HG03439 (cell line): Measurements from ENCODE around the gene RNF17.

Experiments used
- ATAC-seq: cut with Tn5 transposase; IDR thresholded peaks from one replicate; pipeline ENCODE4 v1.9.1; 2021; ENCODE audit warnings: mild to moderate bottlenecking, moderate library complexity; ENCODE audit not compliant: unreplicated experiment

The RNF17 gene, protein sequence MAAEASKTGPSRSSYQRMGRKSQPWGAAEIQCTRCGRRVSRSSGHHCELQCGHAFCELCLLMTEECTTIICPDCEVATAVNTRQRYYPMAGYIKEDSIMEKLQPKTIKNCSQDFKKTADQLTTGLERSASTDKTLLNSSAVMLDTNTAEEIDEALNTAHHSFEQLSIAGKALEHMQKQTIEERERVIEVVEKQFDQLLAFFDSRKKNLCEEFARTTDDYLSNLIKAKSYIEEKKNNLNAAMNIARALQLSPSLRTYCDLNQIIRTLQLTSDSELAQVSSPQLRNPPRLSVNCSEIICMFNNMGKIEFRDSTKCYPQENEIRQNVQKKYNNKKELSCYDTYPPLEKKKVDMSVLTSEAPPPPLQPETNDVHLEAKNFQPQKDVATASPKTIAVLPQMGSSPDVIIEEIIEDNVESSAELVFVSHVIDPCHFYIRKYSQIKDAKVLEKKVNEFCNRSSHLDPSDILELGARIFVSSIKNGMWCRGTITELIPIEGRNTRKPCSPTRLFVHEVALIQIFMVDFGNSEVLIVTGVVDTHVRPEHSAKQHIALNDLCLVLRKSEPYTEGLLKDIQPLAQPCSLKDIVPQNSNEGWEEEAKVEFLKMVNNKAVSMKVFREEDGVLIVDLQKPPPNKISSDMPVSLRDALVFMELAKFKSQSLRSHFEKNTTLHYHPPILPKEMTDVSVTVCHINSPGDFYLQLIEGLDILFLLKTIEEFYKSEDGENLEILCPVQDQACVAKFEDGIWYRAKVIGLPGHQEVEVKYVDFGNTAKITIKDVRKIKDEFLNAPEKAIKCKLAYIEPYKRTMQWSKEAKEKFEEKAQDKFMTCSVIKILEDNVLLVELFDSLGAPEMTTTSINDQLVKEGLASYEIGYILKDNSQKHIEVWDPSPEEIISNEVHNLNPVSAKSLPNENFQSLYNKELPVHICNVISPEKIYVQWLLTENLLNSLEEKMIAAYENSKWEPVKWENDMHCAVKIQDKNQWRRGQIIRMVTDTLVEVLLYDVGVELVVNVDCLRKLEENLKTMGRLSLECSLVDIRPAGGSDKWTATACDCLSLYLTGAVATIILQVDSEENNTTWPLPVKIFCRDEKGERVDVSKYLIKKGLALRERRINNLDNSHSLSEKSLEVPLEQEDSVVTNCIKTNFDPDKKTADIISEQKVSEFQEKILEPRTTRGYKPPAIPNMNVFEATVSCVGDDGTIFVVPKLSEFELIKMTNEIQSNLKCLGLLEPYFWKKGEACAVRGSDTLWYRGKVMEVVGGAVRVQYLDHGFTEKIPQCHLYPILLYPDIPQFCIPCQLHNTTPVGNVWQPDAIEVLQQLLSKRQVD (N-terminal part only)

DNA sequence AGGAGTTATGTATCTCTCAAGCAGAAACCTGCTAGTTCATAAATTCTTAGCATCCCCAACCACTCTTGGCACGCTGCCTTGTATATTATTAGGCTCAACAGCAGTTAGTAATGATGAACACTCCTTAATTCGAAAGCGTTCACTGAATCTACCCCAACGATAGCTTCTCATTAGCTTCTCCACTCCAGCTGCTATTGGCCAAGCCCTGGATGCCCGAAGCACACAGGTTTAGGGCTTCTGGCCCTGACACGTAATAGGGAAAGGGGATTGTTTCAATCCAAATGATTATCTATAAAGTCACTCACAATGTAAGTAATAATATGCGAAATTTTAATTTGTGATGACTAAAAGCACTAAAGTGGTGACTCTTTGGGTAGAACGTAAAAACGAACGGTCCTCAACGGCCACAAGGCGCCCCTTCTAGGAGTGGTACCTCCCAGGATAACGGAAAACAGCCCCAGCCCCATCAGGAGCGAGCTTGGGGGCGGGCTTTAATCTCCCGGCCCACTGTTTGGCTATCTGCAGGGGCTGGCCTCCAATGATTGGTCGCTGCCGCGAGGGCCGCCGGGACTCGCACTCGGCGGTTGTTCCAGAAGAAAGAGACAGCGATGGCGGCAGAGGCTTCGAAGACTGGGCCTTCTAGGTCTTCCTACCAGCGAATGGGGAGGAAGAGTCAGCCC is at the start of gene RNF17:
RNF17 (plus strand) TSS at position 574 of the 680 bp plus-strand sequence; CDS start at position 609, 35 bp downstream.
- ATAC-seq, result no peak

DNA sequence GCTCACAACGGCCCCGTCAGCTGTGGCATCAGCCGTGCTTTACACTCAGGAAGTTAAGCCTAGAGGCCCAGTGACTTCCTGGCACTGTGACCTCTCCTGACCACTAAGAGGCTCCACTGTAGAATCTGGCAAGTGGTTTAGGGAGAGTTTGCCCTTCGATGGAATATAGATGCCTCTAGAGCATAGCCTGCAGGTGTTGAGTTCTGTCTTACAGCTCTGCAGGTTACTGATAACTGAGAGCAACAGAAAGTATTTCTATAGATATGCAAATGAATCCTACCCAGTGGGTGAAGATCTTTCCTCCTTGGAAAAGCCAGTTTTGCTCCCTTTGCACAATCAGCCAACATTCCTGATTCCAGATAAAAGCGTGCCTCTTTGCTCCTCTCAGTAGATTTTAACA is 48.0 kb upstream of the RNF17 start:
- no peak for ATAC-seq

DNA sequence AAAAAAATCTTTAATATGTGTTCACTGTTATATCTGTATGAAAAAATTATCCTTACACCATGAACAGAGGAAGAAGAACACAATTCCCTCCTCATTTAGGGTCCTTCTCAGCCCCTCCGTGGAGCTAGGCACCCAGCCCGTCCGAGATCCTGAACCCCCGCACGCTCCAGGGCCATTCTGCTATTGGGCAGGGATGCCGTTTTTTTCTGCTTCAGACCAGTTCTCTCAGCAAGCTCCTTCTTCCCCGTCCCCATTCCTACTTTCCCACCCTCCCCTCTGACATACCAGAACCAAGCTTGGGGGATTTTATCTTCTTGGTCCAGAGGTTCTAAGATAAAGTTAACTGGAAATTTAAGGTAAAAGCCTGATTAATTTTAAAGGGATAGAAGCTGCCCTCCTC is 47.5 kb upstream of the RNF17 start:
- ATAC-seq, result no peak

DNA sequence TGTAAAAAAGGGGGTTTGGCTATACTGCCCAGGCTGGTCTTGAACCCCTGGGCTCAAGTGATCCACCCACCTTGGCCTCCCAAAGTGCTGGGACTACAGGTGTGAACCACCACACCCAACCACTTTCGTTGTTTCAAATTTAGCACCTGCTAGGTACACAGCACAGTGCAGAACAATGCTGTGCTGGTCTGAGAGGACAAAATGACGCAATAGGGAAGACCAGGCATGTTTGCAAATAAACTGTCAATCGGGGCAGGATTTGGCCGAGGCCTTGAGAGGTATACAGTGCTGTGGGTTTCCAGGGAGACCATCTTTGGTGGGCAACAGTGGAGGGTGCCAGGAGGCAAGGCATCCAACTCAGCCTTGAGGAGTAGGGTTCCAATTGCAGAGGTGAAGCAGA is 46.8 kb upstream of the RNF17 start:
- ATAC-seq, result no peak

DNA sequence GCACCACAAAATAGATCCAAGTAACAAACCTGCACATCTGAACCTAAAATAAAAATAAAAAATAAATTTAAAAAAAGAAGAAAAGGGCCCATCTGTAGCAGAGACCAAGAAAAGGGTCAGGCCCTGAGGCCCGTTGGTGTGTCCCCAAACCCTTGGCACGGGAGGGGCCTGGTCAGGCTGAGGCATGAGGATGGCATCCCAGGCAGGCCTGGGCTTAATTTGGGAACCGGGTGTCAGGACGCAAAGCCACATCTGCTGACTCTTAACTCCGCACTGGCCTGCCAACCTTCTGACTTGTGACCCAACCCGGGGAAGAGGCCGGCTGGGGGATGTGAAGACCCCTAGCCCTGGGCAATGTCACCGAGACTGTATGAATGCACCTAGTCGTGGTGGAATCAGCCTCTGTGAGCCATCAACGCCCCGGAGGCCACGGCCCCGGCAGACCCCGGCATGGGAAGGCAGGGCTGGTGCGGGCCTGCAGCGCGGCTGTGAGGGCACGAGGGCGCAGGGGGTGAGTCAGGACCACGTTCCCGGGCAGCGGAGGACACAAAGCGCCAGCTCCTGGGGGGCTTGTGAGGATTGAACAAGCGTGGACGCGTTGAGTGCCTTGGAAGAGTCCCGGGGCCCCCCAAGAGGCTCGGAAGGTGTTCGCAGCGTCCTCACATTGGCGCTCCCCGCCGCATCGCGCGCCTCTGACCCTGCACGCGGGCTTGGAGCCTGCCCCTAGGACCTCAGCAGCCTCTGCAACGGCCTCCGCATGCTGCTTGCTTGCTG is 45.6 kb upstream of the RNF17 start:
- ATAC-seq, result no peak

DNA sequence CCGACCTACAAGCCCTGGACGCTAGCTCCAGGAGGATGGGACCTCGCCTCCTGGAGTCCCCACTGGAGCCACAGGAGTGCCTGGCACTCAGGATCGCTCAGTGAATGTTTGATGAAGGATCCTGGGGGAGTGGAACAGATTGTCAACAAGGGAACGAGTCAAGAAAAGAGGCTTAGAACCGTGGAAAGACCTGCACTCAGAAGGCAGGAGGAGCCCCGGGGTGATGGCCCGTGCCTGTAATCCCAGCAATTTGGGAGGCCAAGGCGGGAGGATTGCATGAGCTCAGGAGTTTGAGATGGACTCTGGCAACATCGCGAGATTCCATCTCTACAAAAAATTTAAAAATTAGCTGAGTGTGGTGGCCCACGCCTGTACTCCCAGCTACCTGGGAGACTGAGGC is 44.8 kb upstream of the RNF17 start:
- ATAC-seq, result no peak

DNA sequence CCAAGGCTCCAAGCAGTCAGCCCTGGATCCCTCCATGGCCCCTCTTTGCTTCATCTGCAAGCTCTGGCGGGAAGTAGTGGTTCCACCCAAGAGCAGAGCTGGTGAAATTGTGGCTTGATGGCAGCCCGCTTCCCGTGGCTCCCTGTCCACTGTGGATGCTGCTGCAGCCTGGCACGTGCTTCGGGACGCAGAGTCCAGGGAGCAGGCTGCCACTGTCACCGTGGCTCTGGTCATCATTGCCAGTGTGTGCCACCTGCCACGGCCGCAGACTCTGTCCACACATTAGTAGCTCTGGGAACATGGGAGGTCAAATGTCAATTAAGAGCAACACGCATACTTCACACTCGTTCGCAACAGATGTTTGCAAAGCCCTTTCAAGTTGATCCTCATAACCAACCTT is 40.8 kb upstream of the RNF17 start:
- no peak for ATAC-seq

DNA sequence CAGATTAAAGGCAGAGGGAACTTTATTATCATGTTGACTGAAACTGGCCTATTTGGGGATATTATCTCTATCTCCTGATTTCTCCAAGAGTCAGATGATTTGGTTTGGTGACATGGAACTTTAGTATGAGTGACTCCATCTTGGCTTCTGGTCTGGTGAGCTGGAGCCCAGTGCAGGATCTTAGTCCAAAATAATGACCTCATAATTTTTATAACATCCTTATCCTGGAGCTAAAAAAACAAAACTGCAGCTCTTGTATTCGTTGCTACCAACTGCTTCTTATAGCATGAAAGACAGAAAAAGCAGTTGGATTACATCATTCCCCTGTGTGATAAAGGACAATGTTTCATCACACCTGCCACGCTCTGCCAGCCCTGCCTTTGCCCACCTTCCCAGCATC is 39.3 kb upstream of the RNF17 start:
- no peak for ATAC-seq

DNA sequence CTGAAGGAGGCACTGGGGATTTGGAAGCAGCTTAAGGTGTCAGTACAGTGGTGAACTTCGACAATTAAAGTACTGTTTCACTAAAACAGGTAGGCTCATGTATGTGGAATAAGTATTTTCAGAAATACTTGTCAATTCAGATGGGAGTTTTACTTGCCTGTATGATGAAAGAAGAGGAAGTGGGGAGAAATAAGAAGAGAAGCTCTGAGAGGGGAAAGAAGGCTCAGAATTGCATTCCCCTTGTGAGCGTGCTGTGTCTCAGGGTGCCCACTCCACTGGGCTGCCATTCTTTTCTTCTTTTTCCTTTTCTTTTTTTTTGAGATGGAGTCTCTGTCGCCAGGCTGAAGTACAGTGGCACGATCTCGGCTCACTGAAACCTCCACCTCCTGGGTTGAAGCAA is 38.6 kb upstream of the RNF17 start:
- no peak for ATAC-seq

DNA sequence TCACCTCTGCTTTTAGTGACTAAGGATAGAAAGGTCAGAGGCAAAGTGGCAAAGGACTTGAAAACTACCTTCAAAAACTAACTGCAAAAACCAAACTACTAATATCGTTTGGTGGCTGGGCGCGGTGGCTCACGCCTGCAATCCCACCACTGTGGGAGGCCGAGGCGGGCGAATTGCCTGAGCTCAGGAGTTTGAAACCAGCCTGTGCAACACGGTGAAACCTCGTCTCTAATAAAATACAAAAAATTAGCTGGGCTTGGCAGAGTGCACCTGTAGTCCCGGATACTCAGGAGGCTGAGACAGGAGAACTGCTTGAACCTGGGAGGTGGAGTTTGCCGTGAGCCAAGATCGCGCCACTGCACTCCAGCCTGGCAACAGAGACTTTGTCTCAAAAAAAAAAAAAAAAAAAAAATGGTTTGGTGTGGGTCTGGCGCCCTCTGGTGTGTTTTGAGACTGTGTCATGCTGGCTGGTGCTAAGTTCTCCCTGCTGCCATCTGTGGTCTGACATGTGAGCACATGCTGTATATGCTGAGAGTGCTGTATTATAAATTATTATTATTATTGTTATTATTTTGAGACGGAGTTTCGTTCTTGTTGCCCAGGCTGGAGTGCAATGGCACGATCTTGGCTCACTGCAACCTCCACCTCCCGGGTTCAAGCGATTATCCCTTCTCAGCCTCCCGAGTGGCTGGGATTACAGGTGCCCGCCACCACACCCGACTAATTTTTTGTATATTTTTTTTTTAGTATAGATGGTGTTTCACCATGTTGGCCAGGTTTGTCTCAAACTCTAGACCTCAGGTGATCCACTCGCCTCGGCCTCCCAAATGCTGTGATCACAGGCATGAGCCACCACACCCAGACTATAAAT is 36.0 kb upstream of the RNF17 start:
- ATAC-seq, result peak; percentile 71

DNA sequence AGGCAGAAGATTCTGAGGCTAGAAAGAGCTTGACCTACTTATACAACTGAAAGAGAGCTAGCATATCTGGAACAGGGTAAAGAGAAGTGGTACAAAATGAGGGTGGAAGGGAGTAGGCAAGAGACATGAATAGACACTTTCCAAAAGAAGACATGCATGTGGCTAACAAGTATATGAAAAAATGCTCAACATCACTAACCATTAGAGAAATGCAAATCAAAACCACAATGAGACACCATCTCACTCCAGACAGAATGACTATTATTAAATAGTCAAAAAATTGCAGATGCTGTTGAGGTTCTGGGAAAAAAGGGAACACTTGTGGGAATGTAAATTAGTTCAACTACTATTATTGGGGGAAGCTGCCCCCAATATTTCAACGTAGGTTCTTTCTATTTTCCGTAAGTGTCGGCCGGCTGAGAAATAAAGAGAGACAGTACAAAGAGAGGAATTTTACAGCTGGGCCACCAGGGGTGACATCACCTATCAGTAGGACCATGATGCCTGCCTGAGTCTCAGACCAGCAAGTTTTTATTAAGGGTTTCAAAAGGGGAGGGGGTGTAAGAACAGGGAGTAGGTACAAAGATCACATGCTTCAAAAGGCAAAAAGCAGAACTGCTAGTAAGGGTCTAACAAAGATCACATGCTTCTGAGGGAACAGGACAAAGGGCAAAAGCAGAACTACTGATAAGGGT is 32.9 kb upstream of the RNF17 start:
- peak; percentile 71 for ATAC-seq

DNA sequence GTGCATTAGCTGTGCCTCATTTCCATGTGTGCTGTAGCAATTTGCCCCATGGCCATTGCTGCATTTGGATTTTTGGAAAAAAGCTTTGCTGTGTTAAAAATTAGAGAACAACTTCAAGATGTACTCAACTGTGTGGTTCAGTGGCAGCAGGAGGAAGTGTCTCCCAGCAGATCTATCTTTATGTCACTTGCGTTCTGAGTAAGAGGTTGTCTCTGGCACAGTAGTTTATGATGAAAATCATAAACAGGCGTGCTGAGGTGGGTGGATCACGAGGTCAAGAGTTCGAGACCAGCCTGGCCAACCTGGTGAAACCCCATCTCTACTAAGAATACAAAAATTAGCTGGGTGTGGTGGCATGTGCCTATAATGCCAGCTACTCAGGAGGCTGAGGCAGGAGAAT is 29.0 kb upstream of the RNF17 start:
- no peak for ATAC-seq

DNA sequence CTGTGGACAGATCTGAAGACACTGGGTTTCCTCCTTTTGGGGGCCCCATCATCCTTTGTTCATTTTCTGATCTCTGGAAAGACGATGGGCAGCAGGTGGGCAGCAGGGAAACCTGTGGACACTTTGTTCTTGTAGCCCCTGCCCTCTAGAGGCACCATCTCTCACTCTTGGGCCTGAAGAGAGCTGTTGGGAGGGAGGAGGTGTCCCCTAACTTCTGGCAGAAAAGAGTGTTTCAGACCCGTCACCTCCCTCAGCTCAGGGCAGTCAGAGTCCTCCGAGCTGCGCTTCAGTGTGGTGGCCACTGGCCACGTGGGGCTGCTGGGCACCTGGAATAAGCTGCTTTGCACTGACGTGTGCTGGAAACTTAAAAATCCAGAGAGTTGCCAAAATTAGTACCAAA is 26.9 kb upstream of the RNF17 start:
- ATAC-seq, result no peak

DNA sequence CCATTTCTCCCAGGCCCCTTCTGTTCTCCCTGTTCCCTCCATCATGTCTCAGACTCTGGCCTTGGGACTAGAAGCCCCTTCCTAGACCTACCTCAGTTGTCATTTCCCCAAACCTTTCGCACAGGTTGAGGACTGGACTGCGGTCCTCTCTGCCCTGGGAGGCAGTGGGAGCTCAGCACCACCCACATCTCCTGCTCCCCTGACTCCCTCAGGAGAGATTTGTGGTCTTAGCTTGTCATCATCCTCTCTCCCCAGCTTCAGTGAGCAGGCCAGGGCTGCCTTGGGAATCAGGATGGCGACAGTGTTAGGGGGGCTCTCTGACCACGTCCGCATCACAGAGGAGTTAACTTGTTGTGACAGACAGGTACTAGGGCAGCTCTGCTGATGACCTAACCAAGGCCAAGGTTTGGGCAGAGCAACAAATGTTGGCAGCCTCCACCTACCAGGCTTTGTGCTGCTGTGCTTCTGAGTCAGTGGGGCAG is 25.6 kb upstream of the RNF17 start:
- no peak for ATAC-seq

DNA sequence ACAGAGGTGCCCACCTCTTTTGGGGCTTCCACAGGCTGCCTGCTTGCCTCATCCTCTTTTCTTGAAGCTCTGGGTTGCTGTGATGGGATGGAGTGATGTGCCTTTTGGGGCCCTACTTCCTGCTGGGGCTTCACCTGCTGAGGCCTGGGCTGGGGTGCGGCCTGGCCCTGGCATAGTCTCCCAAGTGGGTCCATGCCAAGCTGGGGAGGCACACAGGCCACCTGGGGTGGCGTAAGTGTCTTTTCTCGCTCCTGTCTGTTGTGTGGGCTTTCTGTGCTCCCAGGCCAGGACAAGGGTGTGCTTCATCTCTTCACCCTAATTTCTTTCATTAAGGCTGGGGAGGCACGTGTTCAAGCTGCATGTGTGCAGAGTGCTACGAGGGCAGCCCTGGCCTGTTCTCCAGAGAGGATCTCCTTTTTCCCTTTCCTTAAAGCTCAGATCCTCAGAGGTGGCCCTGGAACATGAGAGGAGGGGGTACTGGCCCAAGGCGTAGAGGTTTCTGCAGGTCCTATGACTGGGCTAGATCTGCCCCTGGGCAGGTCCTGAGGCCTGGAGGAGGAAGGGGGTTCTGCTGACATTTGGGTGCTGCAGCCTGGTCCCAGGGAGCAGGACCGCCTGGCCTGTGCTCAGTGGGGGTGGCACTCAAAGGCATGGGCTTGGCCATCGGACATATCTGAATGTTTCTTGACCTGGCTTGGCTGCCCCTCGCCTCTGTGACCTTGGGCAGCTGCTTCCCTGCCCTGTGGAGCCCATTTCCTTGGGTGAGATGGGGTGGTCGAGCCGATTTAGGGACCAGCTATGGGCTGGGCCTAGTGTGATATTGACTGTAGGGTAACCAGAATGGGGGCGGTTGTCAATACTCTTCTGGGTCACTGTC is 23.7 kb upstream of the RNF17 start:
- ATAC-seq, result no peak

DNA sequence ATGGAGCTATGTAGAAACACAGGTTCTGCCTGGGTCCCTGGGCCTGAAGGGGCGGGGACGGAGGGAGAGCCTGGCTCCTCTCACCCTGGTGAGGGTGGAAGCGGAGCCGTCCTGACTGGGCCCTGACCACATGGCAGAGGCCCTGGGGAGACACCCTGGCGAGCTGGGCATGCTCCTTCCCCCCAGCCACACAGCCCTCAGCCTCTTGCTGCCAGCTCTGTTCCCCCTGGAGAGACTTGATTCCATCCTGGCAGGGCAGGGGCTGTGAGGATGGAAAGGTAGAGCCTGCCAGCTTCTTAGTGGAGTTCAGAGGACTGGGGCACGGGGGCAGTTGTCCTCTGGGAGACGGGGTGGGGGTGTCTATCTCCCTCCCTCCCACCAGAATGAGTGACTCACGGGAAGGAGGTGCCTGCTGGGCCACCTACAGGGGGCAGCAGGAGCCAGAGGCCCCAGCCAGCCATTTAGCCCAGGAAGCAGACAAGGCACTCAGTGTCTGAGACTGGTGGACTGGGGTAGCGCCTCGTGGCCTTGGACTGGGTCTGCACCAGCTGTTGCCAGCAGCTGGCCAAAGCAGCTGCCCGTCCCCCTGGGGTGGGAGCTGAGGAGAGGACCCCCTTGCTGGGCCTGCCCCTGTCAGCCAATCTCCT is 22.8 kb upstream of the RNF17 start:
- no peak for ATAC-seq

DNA sequence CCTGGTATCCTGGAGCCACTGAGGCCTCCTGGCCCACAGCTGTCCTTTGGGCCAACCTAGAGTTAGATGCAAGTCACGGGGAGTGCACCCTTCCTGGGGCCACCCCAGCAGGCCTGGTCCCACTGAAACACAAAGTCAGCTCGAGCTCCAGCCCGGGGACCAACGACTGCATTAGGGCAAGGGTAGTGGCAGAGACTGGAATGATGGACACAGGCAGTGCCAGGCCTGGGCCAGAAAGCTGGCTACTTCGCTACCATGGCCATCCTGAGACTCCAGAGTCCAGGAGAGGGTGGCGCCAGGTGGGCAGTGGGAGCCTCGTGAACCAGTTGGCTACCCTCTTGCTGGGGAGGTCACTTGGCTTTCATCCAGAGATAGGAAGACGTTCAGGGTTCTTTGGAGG is 22.2 kb upstream of the RNF17 start:
- no peak for ATAC-seq
